PFSK-1 (cell line): ENCODE measurements around the gene SNX13.

Experiments
- POLR2AphosphoS5 ChIP-seq: IDR thresholded peaks from 2 replicates; pipeline ENCODE4 v1.6.1; 2012; ENCODE audit warnings: low read depth, mild to moderate bottlenecking, control low read depth, low read length, moderate library complexity
- REST ChIP-seq, 2 experiments: IDR thresholded peaks; 2 replicates each; pipeline versions ENCODE4 v1.6.1 to v1.8.0; 2011 to 2012; ENCODE audit warnings: low read depth in 2 of 2, low read length in 2 of 2, control low read depth in 1 of 2, inconsistent platforms in 1 of 2, mild to moderate bottlenecking in 1 of 2, moderate library complexity in 1 of 2; ENCODE audit not compliant: insufficient read depth in 1 of 2
- SIN3A ChIP-seq: IDR thresholded peaks from 2 replicates; pipeline ENCODE4 v1.6.1; 2012; ENCODE audit warnings: mild to moderate bottlenecking, low read length, moderate library complexity, borderline replicate concordance; ENCODE audit not compliant: insufficient read depth
- TAF1 ChIP-seq: IDR thresholded peaks from 2 replicates; pipeline ENCODE4 v1.6.1; 2012; ENCODE audit warnings: low read length, control low read depth, borderline replicate concordance; ENCODE audit not compliant: insufficient read depth

- TF ChIP-seq POLR2AphosphoS5 (no peak), REST (IDR thresholded peaks at IDR 0.05; ENCODE audit: insufficient read depth in 1 of 2, low read depth in 2 of 2, low read length in 2 of 2) (no peak), TAF1 (no peak), SIN3A (no peak)
Measured at GRCh38 chr7:17902599-17902998, 37.7 kb downstream of the SNX13 start.
